Ishikawa (cell line): ENCODE results near the gene RIMBP2.

Experiments used
- CEBPB ChIP-seq: IDR thresholded peaks from 2 replicates; pipeline ENCODE4 v1.6.1; 2012
- EGR1 ChIP-seq: IDR thresholded peaks from 2 replicates; pipeline ENCODE4 v1.6.1; 2012
- EP300 ChIP-seq: IDR thresholded peaks from 2 replicates; pipeline ENCODE4 v1.6.1; 2012; ENCODE audit warnings: borderline replicate concordance
- TAF1 ChIP-seq: IDR thresholded peaks from 2 replicates; pipeline ENCODE4 v1.6.1; 2012; ENCODE audit warnings: low read depth, mild to moderate bottlenecking
- TEAD4 ChIP-seq: IDR thresholded peaks from 2 replicates; pipeline ENCODE4 v1.6.1; 2012
- YY1 ChIP-seq: IDR thresholded peaks from 2 replicates; pipeline ENCODE4 v1.6.1; 2012; ENCODE audit warnings: low read depth
- ZBTB7A ChIP-seq: IDR thresholded peaks from 2 replicates; pipeline ENCODE4 v1.6.1; 2012; ENCODE audit warnings: low read depth
- TF ChIP-seq, protein P1 (sequence below): IDR thresholded peaks from 2 replicates; pipeline ENCODE4 v1.6.1; 2012
- TF ChIP-seq, protein P2 (sequence below): IDR thresholded peaks from 2 replicates; pipeline ENCODE4 v1.6.1; 2012; ENCODE audit warnings: low read depth, mild to moderate bottlenecking
- TF ChIP-seq, protein P3 (sequence below): IDR thresholded peaks from 2 replicates; pipeline ENCODE4 v1.6.1; 2012

DNA sequence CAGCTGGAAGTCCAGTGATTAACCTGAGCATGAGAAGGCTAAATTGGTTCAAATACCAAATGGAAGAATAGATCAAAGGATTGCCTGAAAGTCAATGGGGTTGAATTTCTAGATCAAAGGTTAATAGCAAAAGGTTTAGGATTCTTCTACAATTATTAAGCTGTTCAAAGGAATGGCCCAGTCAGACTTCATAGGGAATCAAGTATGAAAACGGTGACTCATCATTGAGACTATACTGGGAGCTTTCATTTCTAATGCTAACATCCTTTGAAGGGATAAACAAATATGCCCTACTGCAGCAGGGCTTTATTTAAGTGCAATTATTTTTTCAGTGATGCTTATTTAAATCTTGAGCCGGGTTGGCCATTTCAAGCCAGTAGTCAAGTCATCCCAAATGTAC is 152.8 kb downstream of the RIMBP2 start:
- TF ChIP-seq, protein P1, sequence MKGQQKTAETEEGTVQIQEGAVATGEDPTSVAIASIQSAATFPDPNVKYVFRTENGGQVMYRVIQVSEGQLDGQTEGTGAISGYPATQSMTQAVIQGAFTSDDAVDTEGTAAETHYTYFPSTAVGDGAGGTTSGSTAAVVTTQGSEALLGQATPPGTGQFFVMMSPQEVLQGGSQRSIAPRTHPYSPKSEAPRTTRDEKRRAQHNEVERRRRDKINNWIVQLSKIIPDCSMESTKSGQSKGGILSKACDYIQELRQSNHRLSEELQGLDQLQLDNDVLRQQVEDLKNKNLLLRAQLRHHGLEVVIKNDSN = no peak
- TF ChIP-seq, protein P2, sequence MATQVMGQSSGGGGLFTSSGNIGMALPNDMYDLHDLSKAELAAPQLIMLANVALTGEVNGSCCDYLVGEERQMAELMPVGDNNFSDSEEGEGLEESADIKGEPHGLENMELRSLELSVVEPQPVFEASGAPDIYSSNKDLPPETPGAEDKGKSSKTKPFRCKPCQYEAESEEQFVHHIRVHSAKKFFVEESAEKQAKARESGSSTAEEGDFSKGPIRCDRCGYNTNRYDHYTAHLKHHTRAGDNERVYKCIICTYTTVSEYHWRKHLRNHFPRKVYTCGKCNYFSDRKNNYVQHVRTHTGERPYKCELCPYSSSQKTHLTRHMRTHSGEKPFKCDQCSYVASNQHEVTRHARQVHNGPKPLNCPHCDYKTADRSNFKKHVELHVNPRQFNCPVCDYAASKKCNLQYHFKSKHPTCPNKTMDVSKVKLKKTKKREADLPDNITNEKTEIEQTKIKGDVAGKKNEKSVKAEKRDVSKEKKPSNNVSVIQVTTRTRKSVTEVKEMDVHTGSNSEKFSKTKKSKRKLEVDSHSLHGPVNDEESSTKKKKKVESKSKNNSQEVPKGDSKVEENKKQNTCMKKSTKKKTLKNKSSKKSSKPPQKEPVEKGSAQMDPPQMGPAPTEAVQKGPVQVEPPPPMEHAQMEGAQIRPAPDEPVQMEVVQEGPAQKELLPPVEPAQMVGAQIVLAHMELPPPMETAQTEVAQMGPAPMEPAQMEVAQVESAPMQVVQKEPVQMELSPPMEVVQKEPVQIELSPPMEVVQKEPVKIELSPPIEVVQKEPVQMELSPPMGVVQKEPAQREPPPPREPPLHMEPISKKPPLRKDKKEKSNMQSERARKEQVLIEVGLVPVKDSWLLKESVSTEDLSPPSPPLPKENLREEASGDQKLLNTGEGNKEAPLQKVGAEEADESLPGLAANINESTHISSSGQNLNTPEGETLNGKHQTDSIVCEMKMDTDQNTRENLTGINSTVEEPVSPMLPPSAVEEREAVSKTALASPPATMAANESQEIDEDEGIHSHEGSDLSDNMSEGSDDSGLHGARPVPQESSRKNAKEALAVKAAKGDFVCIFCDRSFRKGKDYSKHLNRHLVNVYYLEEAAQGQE = no peak
- TF ChIP-seq EP300 = no peak
- TF ChIP-seq YY1 = no peak
- TF ChIP-seq CEBPB = no peak
- no peak for TF ChIP-seq ZBTB7A
- TF ChIP-seq EGR1 = no peak
- TF ChIP-seq TAF1 = no peak
- TF ChIP-seq, protein P3, sequence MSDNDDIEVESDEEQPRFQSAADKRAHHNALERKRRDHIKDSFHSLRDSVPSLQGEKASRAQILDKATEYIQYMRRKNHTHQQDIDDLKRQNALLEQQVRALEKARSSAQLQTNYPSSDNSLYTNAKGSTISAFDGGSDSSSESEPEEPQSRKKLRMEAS = no peak
- no peak for TF ChIP-seq TEAD4
